Esophagus squamous epithelium (tissue), 4 donors: ENCODE measurements around the gene ENTPD5.

Experiments
- CTCF ChIP-seq, 6 experiments: fragments of 450-650 bp in 4 of 6; fragments of 200-600 bp in 2 of 6; sonication (generic) in 2 of 6; IDR thresholded peaks; one replicate each; pipeline ENCODE4 v1.5.1; 2016 to 2019; ENCODE audit warnings: antibody characterized with exemption in 6 of 6, mild to moderate bottlenecking in 4 of 6, moderate library complexity in 4 of 6
- POLR2A ChIP-seq, 4 donors: fragments of 450-650 bp; IDR thresholded peaks; one replicate each; pipeline ENCODE4 v1.6.1; 2017; ENCODE audit warnings: antibody characterized with exemption in 4 of 4, mild to moderate bottlenecking in 4 of 4, moderate library complexity in 3 of 4

GRCh38 chr14:73995977-73996378 lies 23.1 kb downstream of the ENTPD5 start:
- TF ChIP-seq CTCF (IDR thresholded peaks at IDR 0.05): no peak
- TF ChIP-seq POLR2A (IDR thresholded peaks at IDR 0.05): no peak
